MM.1S (cell line): ENCODE data around the gene PMPCA.
"Not testable (repeated sequence)": the region's sequence is repeated elsewhere in the genome, so short reads cannot be mapped to it uniquely, and the experiment has no call there.

Source experiments
- DNase-seq: peaks from one replicate; pipeline ENCODE4 v3.0.0-alpha.2; 2015
- H2AFZ ChIP-seq: fragments of 300-600 bp; sonication (generic); 2 replicates; pipeline ENCODE4 v1.6.0; 2016; ENCODE audit warnings: antibody characterized with exemption, low read length
- H3F3A ChIP-seq: fragments of 300-600 bp; sonication (generic); 2 replicates; pipeline ENCODE4 v1.6.1; 2016; ENCODE audit warnings: mild to moderate bottlenecking, antibody characterized with exemption, low read length, moderate library complexity, mixed read lengths; ENCODE audit not compliant: insufficient read depth
- H3K27ac ChIP-seq: fragments of 300-600 bp; sonication (generic); 2 replicates; pipeline ENCODE4 v1.5.1; 2016; ENCODE audit warnings: mild to moderate bottlenecking, low read length
- H3K27me3 ChIP-seq: fragments of 300-600 bp; sonication (generic); replicated peaks from 2 replicates; pipeline ENCODE4 v1.6.0; 2016; ENCODE audit warnings: low read length; ENCODE audit not compliant: insufficient read depth
- H3K36me3 ChIP-seq: fragments of 300-600 bp; sonication (generic); replicated peaks from 2 replicates; pipeline ENCODE4 v1.6.1; 2016; ENCODE audit warnings: mild to moderate bottlenecking, low read length, mixed read lengths; ENCODE audit not compliant: insufficient read depth
- H3K4me1 ChIP-seq: fragments of 300-600 bp; sonication (generic); 2 replicates; pipeline ENCODE4 v1.6.1; 2016; ENCODE audit warnings: low read length, mixed read lengths
- H3K4me2 ChIP-seq: fragments of 300-600 bp; sonication (generic); 2 replicates; pipeline ENCODE4 v1.6.0; 2016; ENCODE audit warnings: low read depth, low read length
- H3K4me3 ChIP-seq: fragments of 300-600 bp; sonication (generic); 2 replicates; pipeline ENCODE4 v1.5.1; 2016; ENCODE audit warnings: low read length, mixed read lengths
- H3K79me2 ChIP-seq: fragments of 300-600 bp; sonication (generic); 2 replicates; pipeline ENCODE4 v1.6.1; 2016; ENCODE audit warnings: mixed run types, low read length, mixed read lengths
- H3K9ac ChIP-seq: fragments of 300-600 bp; sonication (generic); 2 replicates; pipeline ENCODE4 v1.6.1; 2016; ENCODE audit warnings: low read length, mixed read lengths
- H3K9me2 ChIP-seq: fragments of 300-600 bp; sonication (generic); replicated peaks from 2 replicates; pipeline ENCODE4 v1.6.1; 2016; ENCODE audit warnings: mild to moderate bottlenecking, low read length, mixed read lengths; ENCODE audit not compliant: insufficient read depth
- H3K9me3 ChIP-seq: fragments of 300-600 bp; sonication (generic); replicated peaks from 2 replicates; pipeline ENCODE4 v1.6.1; 2016; ENCODE audit warnings: mild to moderate bottlenecking, low read length, mixed read lengths; ENCODE audit not compliant: insufficient read depth
- H4K20me1 ChIP-seq: fragments of 300-600 bp; sonication (generic); 2 replicates; pipeline ENCODE4 v1.6.1; 2016; ENCODE audit warnings: mild to moderate bottlenecking, low read length, moderate library complexity, mixed read lengths; ENCODE audit not compliant: insufficient read depth
- EZH2 ChIP-seq: fragments of 300-600 bp; sonication (generic); optimal IDR thresholded peaks from 2 replicates; pipeline ENCODE3; 2017; ENCODE audit warnings: low read depth, mild to moderate bottlenecking, antibody characterized with exemption, low read length, mixed read lengths
- EZH2phosphoT487 ChIP-seq: fragments of 300-600 bp; sonication (generic); IDR thresholded peaks from 2 replicates; pipeline ENCODE4 v1.6.1; 2018; ENCODE audit warnings: antibody characterized with exemption, low read length
- TF ChIP-seq, protein P1 (sequence below): fragments of 300-600 bp; sonication (generic); IDR thresholded peaks from 2 replicates; pipeline ENCODE4 v1.5.1; 2016; ENCODE audit warnings: antibody characterized with exemption, low read length, mixed read lengths

PMPCA gene

DNA sequence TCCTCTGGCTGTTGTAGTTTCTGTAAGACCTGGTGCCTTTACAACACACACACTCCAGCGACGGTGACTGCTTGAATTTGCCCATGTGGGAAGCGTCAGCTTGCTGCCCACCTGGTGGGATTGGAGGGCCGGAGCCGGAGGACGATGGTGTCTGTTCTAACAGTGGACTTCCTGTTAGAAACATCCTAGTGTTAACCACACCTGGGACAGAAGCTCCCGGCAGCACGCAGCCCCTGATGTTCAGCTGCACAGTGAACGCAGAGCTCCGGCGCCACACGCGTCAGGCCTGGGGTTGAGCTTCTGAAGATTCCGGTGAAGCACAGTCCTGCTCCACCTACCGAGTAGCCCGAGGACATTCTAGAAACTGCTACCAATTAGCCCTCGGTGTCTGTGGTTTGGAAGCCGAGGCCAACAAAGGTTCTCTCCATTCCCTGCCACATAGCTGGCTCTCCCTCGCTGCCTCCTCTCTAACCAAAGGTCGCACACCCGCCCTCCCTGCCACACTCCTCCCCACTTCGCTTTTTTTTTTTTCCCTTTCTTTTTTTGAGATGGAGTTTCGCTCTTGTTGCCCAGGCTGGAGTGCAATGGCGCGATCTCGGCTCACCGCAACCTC lies 14.4 kb downstream of the PMPCA start:
- peaks cover 3% of the 10 kb centered on the region; the same call in 1 of the 2 replicates for H3K36me3 ChIP-seq

DNA sequence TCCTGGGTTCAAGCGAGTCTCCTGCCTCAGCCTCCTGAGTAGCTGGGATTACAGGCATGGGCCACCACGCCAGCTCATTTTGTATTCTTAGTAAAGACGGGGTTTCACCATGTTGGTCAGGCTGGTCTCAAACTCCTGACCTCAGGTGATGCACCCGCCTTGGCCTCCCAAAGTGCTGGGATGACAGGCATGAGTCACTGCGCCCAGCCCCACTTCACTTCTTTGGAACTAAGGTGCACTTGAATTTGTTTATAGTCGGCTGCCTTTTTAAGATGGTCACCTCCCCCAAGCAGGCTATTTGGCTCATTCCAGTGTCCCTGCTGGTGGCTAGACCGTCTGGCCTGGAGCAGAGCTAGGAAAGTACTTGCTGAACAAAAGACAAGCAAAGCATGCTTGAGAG lies 14.9 kb downstream of the PMPCA start:
- not testable (repeated sequence) for H3K36me3 ChIP-seq, H3K4me3 ChIP-seq, H3K27me3 ChIP-seq, DNase-seq, H3K9me3 ChIP-seq, H3K27ac ChIP-seq, H4K20me1 ChIP-seq, H2AFZ ChIP-seq, H3F3A ChIP-seq, H3K79me2 ChIP-seq, H3K4me2 ChIP-seq, H3K4me1 ChIP-seq, H3K9me2 ChIP-seq, H3K9ac ChIP-seq

More for the DNA sequence above, 14.4 kb downstream of the PMPCA start:
- TF ChIP-seq EZH2 (no peak), EZH2phosphoT487 (no peak)
- TF ChIP-seq, protein P1, sequence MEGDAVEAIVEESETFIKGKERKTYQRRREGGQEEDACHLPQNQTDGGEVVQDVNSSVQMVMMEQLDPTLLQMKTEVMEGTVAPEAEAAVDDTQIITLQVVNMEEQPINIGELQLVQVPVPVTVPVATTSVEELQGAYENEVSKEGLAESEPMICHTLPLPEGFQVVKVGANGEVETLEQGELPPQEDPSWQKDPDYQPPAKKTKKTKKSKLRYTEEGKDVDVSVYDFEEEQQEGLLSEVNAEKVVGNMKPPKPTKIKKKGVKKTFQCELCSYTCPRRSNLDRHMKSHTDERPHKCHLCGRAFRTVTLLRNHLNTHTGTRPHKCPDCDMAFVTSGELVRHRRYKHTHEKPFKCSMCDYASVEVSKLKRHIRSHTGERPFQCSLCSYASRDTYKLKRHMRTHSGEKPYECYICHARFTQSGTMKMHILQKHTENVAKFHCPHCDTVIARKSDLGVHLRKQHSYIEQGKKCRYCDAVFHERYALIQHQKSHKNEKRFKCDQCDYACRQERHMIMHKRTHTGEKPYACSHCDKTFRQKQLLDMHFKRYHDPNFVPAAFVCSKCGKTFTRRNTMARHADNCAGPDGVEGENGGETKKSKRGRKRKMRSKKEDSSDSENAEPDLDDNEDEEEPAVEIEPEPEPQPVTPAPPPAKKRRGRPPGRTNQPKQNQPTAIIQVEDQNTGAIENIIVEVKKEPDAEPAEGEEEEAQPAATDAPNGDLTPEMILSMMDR: no peak
- no peaks in the 10 kb centered on the region for H3K9me3 ChIP-seq
- no peaks in the 10 kb centered on the region for H3K27me3 ChIP-seq
- no peak overlapping the region for H3K4me3 ChIP-seq
- H3K4me2 ChIP-seq: no peak overlapping the region
- H2AFZ ChIP-seq: no peak overlapping the region
- DNase-seq: no peak
- H3K4me1 ChIP-seq: no peaks in the 10 kb centered on the region
- no peaks in the 10 kb centered on the region for H3K9me2 ChIP-seq
- H3K79me2 ChIP-seq: no peaks in the 10 kb centered on the region
- H4K20me1 ChIP-seq: no peaks in the 10 kb centered on the region
- H3K9ac ChIP-seq: no peak overlapping the region
- no peaks in the 10 kb centered on the region for H3F3A ChIP-seq
- H3K27ac ChIP-seq: no peak overlapping the region

DNA sequence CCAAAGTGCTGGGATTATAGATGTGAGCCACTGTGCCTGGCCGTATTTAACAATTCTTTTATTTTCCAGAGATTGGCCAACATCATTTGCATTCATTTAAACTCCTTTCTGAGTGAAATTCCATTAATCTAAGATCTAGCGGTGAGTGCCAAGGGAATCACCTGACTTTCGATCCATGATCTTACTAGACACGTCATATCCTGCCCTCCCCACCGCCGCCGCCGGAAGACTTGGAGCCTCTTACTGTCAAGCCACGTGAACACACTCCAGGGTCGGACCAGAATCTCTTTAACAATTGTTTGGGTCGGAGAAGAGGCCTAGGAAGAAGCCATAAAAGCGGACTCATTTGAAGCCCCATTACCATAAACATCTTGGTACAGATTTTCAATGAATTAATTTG lies 16.3 kb downstream of the PMPCA start:
- Histone ChIP-seq H3K9me3 (no peaks in the 10 kb centered on the region), H3K4me2 (no peak overlapping the region), H4K20me1 (no peaks in the 10 kb centered on the region), H3F3A (no peaks in the 10 kb centered on the region), H3K4me1 (no peaks in the 10 kb centered on the region), H3K36me3 (peaks cover 3% of the 10 kb centered on the region; the same call in 1 of the 2 replicates), H3K27ac (no peak overlapping the region), H3K27me3 (no peaks in the 10 kb centered on the region), H3K9me2 (no peaks in the 10 kb centered on the region), H2AFZ (no peak overlapping the region), H3K9ac (no peak overlapping the region), H3K79me2 (no peaks in the 10 kb centered on the region), H3K4me3 (no peak overlapping the region)
- TF ChIP-seq, protein P1: no peak
- TF ChIP-seq EZH2 (no peak), EZH2phosphoT487 (no peak)
- DNase-seq: no peak

DNA sequence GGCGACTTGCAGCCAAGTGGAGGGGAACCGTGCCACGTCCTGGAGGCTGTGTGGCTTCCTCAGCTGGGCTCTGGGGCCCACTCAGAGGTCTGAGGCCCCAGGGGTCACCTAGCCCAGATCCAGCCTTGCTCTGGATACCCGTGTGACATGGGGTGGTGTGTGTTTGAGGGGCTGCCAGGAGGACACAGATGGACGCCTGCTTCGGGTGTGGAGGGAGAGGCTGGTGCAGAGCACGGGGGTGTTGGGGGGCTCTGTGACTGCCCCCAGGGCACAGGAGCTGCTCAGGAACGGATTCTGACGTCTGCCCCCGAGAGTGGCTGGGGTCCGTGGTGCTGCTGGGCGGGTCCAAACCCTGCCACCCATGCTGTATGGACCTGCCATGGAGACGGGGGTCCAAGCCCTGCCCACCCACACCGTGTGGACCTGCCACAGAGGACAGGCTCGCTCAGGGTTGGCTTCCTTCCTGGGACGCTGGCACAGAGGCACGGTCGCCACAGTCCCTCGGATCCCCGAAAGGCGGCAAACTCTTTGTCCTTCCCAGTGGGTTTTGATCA lies 18.7 kb downstream of the PMPCA start:
- Histone ChIP-seq H4K20me1 (no peaks in the 10 kb centered on the region), H3K36me3 (no peaks in the 10 kb centered on the region; the same call in 1 of the 2 replicates), H3K4me3 (no peak overlapping the region), H3K27ac (no peak overlapping the region), H3K4me1 (no peaks in the 10 kb centered on the region), H3K9me2 (no peaks in the 10 kb centered on the region), H3K27me3 (no peaks in the 10 kb centered on the region), H3K4me2 (no peak overlapping the region), H3K9ac (no peak overlapping the region), H3K79me2 (no peaks in the 10 kb centered on the region), H3K9me3 (no peaks in the 10 kb centered on the region), H3F3A (no peaks in the 10 kb centered on the region), H2AFZ (no peak overlapping the region)
- DNase-seq: no peak
- TF ChIP-seq EZH2phosphoT487 (no peak), EZH2 (no peak)
- TF ChIP-seq, protein P1: no peak
